Dermis microvascular lymphatic vessel endothelial cell (primary cell): ENCODE results near the gene BRME1. TPM values are rescaled to one million over a fixed set of nuclear protein-coding genes. Genes with fewer than 3 reads are reported as not detected.

Experiments used
- DNase-seq, 2 donors: peaks; one replicate each; pipeline versions ENCODE4 v3.0.0 to v3.0.0-alpha.2; 2010; ENCODE audit warnings: low read depth in 2 of 2
- total RNA-seq: library from RNA; depleted of rRNA; stranded (reverse); fragments of >200 nt; gene quantifications from 2 replicates; pipeline ENCODE4 v1.2.1, GENCODE V29; 2014

BRME1 gene
- total RNA-seq, 1 donor from 2014 or later, result 0.39 TPM

- peak; percentile 94 to 96 for DNase-seq
Measured at GRCh38 chr19:13846557-13847406, 59.1 kb downstream of the BRME1 start.

DNA sequence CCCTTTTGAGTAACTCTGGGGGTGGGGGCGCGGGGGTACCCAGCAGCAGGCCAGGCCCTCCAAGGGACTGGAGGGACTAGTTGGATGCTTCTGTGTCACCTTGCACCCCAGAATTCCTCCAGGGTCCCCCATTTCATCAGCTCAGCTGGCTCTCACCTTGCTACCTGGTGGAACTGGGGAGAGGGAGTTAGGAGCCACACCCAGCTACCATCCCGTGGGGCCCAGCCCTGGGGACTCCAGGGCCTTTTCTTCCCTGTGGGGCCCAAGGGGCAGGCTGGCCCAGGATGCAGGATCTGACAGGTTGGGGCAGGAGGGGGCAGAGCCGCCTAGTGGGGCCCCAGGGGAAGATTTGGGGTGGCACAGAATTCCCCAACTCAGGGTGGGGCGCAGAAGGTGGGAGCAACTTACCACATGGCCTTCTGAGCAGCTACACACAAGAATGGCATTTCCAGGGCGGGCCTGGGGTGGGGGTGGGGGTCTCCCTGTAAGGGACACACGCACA, 61.7 kb downstream of the BRME1 start:
- no peak for DNase-seq

- DNase-seq, result peak in 1 of 2 donors; percentile 70
Measured at GRCh38 chr19:13843104-13843921, 62.6 kb downstream of the BRME1 start.

DNA sequence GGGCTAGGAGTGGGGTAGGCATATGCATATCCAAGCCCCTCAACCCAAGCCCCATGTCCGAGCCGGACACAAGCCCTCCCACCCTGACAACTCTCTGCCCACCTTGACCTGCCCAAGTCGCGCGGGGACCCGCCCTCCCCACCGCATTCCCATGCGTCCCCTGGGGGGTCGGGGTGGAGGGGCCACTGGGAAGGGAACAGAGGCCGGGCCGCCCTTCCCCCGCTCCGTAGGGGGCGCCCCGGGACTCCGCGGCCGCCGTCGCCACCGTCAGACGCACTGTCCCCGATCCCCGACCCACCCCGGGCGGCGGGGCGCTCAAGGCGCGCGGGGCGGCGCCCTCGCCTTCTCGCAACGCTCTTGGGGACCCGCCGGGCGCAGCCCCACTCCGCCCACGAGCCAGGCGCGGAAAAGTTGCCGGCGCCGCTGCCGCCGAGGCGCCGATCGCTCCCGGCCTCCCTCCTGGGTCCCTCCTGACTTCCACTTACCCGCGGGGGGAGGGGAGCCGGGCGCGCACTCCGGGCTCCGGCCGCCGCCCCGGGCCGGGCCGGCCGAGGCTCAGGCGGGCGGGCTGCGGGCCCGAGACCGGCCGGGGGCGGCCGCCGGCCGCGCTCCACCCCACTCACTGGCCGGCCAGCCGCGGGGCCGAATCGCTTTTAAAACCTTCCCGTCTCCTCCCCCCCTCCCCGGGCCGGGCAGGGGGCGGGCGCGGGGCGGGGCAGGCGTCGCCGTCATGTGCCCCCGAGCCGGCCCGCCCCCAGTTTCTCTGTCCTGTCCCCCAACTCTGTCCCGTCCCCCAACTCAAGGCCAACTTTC, 63.4 kb downstream of the BRME1 start:
- DNase-seq, result peak in 1 of 2 donors; percentile 82

DNA sequence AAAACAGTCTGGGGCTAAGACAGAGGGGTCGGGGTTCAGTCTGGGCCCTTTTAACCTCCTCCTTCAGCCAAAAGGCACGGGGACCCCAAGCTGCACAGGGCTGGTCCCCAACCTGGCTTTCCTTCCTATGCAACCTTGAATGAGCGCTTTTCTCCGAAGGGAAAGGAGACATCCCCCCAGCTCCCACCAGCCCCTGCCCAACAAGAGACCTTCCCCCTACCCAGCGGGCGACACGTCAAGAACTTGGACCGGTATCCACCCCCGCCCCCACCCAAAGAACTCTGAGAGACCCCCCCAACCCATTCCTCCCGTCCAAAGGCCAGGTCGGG, 64.0 kb downstream of the BRME1 start:
- DNase-seq, result peak in 1 of 2 donors; percentile 29

GRCh38 chr19:13841086-13841961, 64.6 kb downstream of the BRME1 start:
- DNase-seq, result peak in 1 of 2 donors; percentile 45

DNA sequence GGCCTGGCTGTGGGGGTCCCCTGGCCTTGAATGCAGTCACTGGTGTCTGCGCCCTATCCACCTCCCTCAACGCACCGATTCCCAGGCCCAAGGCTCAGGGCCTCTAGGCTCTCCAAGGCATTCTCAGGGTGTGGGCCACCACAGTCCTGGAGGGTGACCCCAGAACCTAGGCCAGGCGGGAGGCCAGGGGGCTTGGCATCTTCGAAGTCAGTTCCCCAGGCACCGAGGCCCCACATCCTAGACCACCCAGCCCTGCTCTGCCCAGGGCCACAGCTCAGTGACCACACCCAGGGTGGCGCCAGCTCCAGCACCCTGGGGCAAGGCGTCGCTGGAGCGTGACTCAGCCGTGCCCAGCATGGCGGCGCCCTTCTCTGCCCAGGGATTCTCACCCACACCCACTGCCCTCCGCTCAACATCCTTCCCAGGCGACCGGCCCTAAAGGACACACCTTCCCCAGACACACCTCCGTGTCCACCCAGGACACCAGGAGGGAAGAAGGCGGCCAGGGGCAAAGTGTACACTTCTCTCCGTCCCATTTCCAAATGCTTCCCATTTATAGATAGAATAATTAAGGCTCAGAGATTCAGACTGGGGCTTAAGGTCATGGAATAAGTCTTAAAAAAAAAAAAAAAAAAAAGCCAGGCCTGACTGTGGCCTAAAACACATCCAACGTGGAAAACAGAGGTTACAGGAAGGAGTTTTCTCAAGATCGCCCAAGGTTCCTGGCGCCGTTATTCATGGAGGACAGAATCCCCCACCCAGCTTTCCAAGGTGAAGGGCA, 65.4 kb downstream of the BRME1 start:
- peak in 1 of 2 donors; percentile 54 for DNase-seq

GRCh38 chr19:13839938-13840304, 66.0 kb downstream of the BRME1 start:
- no peak for DNase-seq

GRCh38 chr19:13839130-13839937, 66.6 kb downstream of the BRME1 start:
- peak; percentile 85 to 92 for DNase-seq

- DNase-seq, result no peak
Measured at GRCh38 chr19:13838435-13839129, 67.3 kb downstream of the BRME1 start.

DNA sequence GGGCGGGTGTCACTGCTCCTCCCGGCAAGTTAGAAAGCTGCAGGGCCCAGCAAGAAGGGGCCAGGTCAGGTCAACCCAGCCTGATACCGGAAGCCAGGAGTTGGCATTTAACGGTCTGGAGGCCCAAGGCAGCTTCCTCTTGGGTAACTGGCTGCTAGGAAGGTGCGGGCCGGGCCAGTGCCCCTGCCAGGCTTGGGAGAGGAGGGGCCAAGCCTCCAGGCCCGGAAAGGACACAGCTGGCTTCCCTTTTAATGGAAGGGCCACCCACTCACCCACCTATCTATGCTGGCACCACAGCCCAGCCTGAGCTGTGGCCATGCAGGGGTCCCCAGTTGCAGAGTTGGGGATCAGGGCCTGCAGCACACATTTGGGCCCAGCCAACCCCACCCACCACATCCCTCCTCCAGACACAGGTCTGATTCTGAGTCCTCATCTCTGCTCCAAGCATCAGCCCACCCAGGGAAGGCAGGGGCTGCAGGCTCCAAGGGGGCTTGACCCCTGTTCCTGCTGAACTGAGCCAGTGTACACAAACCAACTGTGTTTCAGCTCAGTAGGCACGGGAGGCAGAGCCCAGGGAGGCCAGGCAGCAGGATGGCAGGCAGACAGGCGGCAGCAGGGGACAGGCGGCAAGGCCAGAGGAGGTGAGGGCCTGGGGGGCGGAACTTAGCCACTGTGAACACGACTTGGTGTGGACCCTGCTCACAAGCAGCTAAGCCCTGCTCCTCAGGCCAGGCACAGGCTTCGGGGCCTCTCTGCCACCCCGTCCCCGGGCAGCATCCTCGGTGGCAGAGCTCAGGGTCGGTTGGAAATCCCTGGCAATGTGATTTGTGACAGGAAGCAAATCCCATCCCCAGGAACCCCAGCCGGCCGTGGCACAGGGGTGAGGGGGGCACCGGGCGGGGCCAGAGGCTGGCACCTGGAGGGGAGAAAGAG, 69.9 kb downstream of the BRME1 start:
- DNase-seq, result peak in 1 of 2 donors; percentile 40

- peak in 1 of 2 donors; percentile 69 for DNase-seq
Measured at GRCh38 chr19:13834244-13835069, 71.5 kb downstream of the BRME1 start.

DNA sequence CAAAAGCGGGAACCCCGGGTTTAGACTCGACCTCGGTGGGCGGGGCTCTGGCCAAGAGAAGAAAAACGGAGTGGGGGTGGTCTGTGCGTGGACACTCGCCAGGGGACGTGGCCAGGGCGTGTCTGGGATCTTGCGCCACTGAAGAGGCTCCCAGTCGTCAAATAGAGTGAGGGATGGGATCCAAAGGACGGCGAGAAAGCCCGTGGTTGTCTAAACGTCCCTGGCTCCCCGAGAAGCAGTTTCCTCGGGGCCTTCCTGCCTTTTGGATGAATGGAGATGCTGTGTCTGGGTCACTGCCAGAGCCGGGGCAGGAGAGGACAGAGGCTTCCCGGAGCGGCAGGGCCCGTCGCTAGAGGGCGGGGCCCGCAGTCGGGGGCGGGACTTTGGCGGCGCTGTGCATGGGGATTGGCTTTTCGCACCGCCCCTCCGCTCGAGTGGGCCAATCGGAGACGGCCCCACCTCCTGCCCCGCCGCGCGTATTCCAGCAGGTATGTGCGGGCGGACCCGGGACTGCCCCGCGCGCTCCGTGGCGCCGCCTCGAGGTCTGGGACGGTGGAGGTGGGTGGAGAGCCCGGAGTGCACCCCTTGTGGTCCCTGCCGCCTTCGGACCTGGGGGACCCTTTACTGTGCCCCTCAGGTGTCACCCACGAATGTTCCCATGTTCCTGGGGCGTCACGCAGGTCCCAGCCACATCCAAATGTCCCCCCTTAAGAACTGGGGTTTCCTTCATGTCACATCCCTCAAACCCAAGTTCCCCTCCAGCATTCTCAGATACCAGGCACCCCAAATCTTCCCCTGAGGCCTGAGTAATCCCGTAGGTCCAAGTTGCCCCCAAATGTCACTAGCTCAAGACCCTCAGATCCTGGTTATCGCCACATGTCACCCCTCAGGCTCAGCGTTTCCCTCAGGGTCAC, 72.3 kb downstream of the BRME1 start:
- DNase-seq, result peak; percentile 64 to 91
